ENCODE data around the gene UBR4.

UBR4 gene

GRCh38 chr1:19196331-19196730 is 13.7 kb downstream of the UBR4 start:
- no CpG with 5 or more reads among the region's 3 CpGs for WGBS (ENCODE audit: extremely low coverage, insufficient coverage, low lambda C conversion rate)
- H4K8ac ChIP-seq (ENCODE audit: low read depth, low read length), result no peak overlapping the region
- no peak overlapping the region for H3K18ac ChIP-seq (ENCODE audit: low read length)
- no peak overlapping the region for H3K4me3 ChIP-seq (ENCODE audit: low read length)
- peaks cover 5% of the 10 kb centered on the region for H3K79me1 ChIP-seq (ENCODE audit: low read length)
- no peak overlapping the region for H3K4me2 ChIP-seq (ENCODE audit: low read length)
- no peak overlapping the region for H3K4ac ChIP-seq (ENCODE audit: low read depth, low read length)
- H3K79me2 ChIP-seq (ENCODE audit: control insufficient read depth, insufficient read depth, low read length), result peaks cover 11% of the 10 kb centered on the region
- no peak overlapping the region for H3K27ac ChIP-seq (ENCODE audit: low read depth, low read length)
- no peak overlapping the region for H4K5ac ChIP-seq (ENCODE audit: low read length)
- no peak for DNase-seq
- H2AK5ac ChIP-seq (ENCODE audit: low read length), result no peak overlapping the region
- peaks cover 7% of the 10 kb centered on the region for H3K36me3 ChIP-seq (ENCODE audit: control insufficient read depth, insufficient read depth, low read length)
- no peaks in the 10 kb centered on the region for H3K4me1 ChIP-seq (ENCODE audit: control insufficient read depth, low read depth, low read length)
- H3K23ac ChIP-seq (ENCODE audit: low read length), result no peak overlapping the region
- H2BK15ac ChIP-seq (replicated peaks; ENCODE audit: low read depth), result no peak overlapping the region
- no peak overlapping the region for H2BK120ac ChIP-seq (ENCODE audit: low read depth, low read length)
- H3K9ac ChIP-seq (ENCODE audit: low read length), result no peak overlapping the region
- no peak overlapping the region for H2BK5ac ChIP-seq (ENCODE audit: low read length)
- no peak overlapping the region for H3K56ac ChIP-seq (ENCODE audit: low read length)
- no peaks in the 10 kb centered on the region for H3K27me3 ChIP-seq (ENCODE audit: insufficient read depth, low read length, poor library complexity)

- H3K79me2 ChIP-seq (ENCODE audit: control insufficient read depth, insufficient read depth, low read length), result no peaks in the 10 kb centered on the region
- H3K4me1 ChIP-seq (ENCODE audit: control insufficient read depth, low read depth, low read length), result no peaks in the 10 kb centered on the region
- no peak overlapping the region for H2BK5ac ChIP-seq (ENCODE audit: low read length)
- no peak for DNase-seq
- H3K4me2 ChIP-seq (ENCODE audit: low read length), result no peak overlapping the region
- no peak overlapping the region for H3K4me3 ChIP-seq (ENCODE audit: low read length)
- H3K79me1 ChIP-seq (ENCODE audit: low read length), result peaks cover 2% of the 10 kb centered on the region
- no peak overlapping the region for H3K23ac ChIP-seq (ENCODE audit: low read length)
- H2BK120ac ChIP-seq (ENCODE audit: low read depth, low read length), result no peak overlapping the region
- no peak overlapping the region for H3K4ac ChIP-seq (ENCODE audit: low read depth, low read length)
- H3K36me3 ChIP-seq (ENCODE audit: control insufficient read depth, insufficient read depth, low read length), result peaks cover 12% of the 10 kb centered on the region
- H3K56ac ChIP-seq (ENCODE audit: low read length), result no peak overlapping the region
- no peak overlapping the region for H2AK5ac ChIP-seq (ENCODE audit: low read length)
- no peak overlapping the region for H3K9ac ChIP-seq (ENCODE audit: low read length)
- no CpG with 5 or more reads among the region's 3 CpGs for WGBS (ENCODE audit: extremely low coverage, insufficient coverage, low lambda C conversion rate)
- no peak overlapping the region for H2BK15ac ChIP-seq (replicated peaks; ENCODE audit: low read depth)
- no peak overlapping the region for H4K5ac ChIP-seq (ENCODE audit: low read length)
- H3K27ac ChIP-seq (ENCODE audit: low read depth, low read length), result no peak overlapping the region
- no peaks in the 10 kb centered on the region for H3K27me3 ChIP-seq (ENCODE audit: insufficient read depth, low read length, poor library complexity)
- H4K8ac ChIP-seq (ENCODE audit: low read depth, low read length), result no peak overlapping the region
- no peak overlapping the region for H3K18ac ChIP-seq (ENCODE audit: low read length)
These were observed 17.1 kb downstream of the UBR4 start for GRCh38 chr1:19193004-19193403.

- H3K56ac ChIP-seq (ENCODE audit: low read length), result no peak overlapping the region
These were observed 18.3 kb downstream of the UBR4 start for GRCh38 chr1:19191811-19192210.

GRCh38 chr1:19190468-19190867 is 19.6 kb downstream of the UBR4 start:
- Histone ChIP-seq H3K4ac (ENCODE audit: low read depth, low read length) (no peak overlapping the region), H3K56ac (ENCODE audit: low read length) (no peak overlapping the region), H3K23ac (ENCODE audit: low read length) (no peak overlapping the region), H2BK15ac (replicated peaks; ENCODE audit: low read depth) (no peak overlapping the region), H3K4me3 (ENCODE audit: low read length) (no peak overlapping the region), H4K8ac (ENCODE audit: low read depth, low read length) (no peak overlapping the region), H3K27me3 (ENCODE audit: insufficient read depth, low read length, poor library complexity) (no peaks in the 10 kb centered on the region), H3K36me3 (ENCODE audit: control insufficient read depth, insufficient read depth, low read length) (peaks cover 14% of the 10 kb centered on the region), H2AK5ac (ENCODE audit: low read length) (no peak overlapping the region), H3K79me2 (ENCODE audit: control insufficient read depth, insufficient read depth, low read length) (no peaks in the 10 kb centered on the region), H3K18ac (ENCODE audit: low read length) (no peak overlapping the region), H3K9ac (ENCODE audit: low read length) (no peak overlapping the region), H3K4me1 (ENCODE audit: control insufficient read depth, low read depth, low read length) (no peaks in the 10 kb centered on the region), H3K27ac (ENCODE audit: low read depth, low read length) (no peak overlapping the region), H2BK120ac (ENCODE audit: low read depth, low read length) (no peak overlapping the region), H3K79me1 (ENCODE audit: low read length) (peaks cover 2% of the 10 kb centered on the region), H3K4me2 (ENCODE audit: low read length) (no peak overlapping the region), H4K5ac (ENCODE audit: low read length) (no peak overlapping the region), H2BK5ac (ENCODE audit: low read length) (no peak overlapping the region)
- DNase-seq, result no peak
- WGBS (ENCODE audit: extremely low coverage, insufficient coverage, low lambda C conversion rate), result no CpG with 5 or more reads among the region's 4 CpGs

More at GRCh38 chr1:19191811-19192210, 18.3 kb downstream of the UBR4 start:
- H3K36me3 ChIP-seq (ENCODE audit: control insufficient read depth, insufficient read depth, low read length), result peaks cover 11% of the 10 kb centered on the region
- no peaks in the 10 kb centered on the region for H3K79me2 ChIP-seq (ENCODE audit: control insufficient read depth, insufficient read depth, low read length)
- DNase-seq, result no peak
- H2AK5ac ChIP-seq (ENCODE audit: low read length), result no peak overlapping the region
- no peak overlapping the region for H3K23ac ChIP-seq (ENCODE audit: low read length)
- no peak overlapping the region for H2BK15ac ChIP-seq (replicated peaks; ENCODE audit: low read depth)
- H3K4me3 ChIP-seq (ENCODE audit: low read length), result no peak overlapping the region
- H3K9ac ChIP-seq (ENCODE audit: low read length), result no peak overlapping the region
- H3K79me1 ChIP-seq (ENCODE audit: low read length), result peaks cover 2% of the 10 kb centered on the region
- no peak overlapping the region for H3K4me2 ChIP-seq (ENCODE audit: low read length)
- no peak overlapping the region for H4K8ac ChIP-seq (ENCODE audit: low read depth, low read length)
- H3K27me3 ChIP-seq (ENCODE audit: insufficient read depth, low read length, poor library complexity), result no peaks in the 10 kb centered on the region
- H3K18ac ChIP-seq (ENCODE audit: low read length), result no peak overlapping the region
- WGBS (ENCODE audit: extremely low coverage, insufficient coverage, low lambda C conversion rate), result no CpG with 5 or more reads among the region's 3 CpGs
- no peak overlapping the region for H2BK120ac ChIP-seq (ENCODE audit: low read depth, low read length)
- no peak overlapping the region for H2BK5ac ChIP-seq (ENCODE audit: low read length)
- H3K4ac ChIP-seq (ENCODE audit: low read depth, low read length), result no peak overlapping the region
- no peaks in the 10 kb centered on the region for H3K4me1 ChIP-seq (ENCODE audit: control insufficient read depth, low read depth, low read length)
- H4K5ac ChIP-seq (ENCODE audit: low read length), result no peak overlapping the region
- H3K27ac ChIP-seq (ENCODE audit: low read depth, low read length), result no peak overlapping the region

GRCh38 chr1:19189270-19189669 is 20.8 kb downstream of the UBR4 start:
- Histone ChIP-seq H4K5ac (ENCODE audit: low read length) (no peak overlapping the region), H3K4me1 (ENCODE audit: control insufficient read depth, low read depth, low read length) (no peaks in the 10 kb centered on the region), H3K23ac (ENCODE audit: low read length) (no peak overlapping the region), H3K9ac (ENCODE audit: low read length) (no peak overlapping the region), H3K4me2 (ENCODE audit: low read length) (no peak overlapping the region), H3K36me3 (ENCODE audit: control insufficient read depth, insufficient read depth, low read length) (peaks cover 14% of the 10 kb centered on the region), H2BK5ac (ENCODE audit: low read length) (no peak overlapping the region), H3K79me2 (ENCODE audit: control insufficient read depth, insufficient read depth, low read length) (no peaks in the 10 kb centered on the region), H2BK15ac (replicated peaks; ENCODE audit: low read depth) (no peak overlapping the region), H2BK120ac (ENCODE audit: low read depth, low read length) (no peak overlapping the region), H3K4me3 (ENCODE audit: low read length) (no peak overlapping the region), H3K27me3 (ENCODE audit: insufficient read depth, low read length, poor library complexity) (no peaks in the 10 kb centered on the region), H3K4ac (ENCODE audit: low read depth, low read length) (no peak overlapping the region), H2AK5ac (ENCODE audit: low read length) (no peak overlapping the region), H4K8ac (ENCODE audit: low read depth, low read length) (no peak overlapping the region), H3K18ac (ENCODE audit: low read length) (no peak overlapping the region), H3K79me1 (ENCODE audit: low read length) (peaks cover 2% of the 10 kb centered on the region), H3K56ac (ENCODE audit: low read length) (no peak overlapping the region), H3K27ac (ENCODE audit: low read depth, low read length) (no peak overlapping the region)
- no CpG with 5 or more reads among the region's 3 CpGs for WGBS (ENCODE audit: extremely low coverage, insufficient coverage, low lambda C conversion rate)
- DNase-seq, result no peak

GRCh38 chr1:19187852-19188251 is 22.2 kb downstream of the UBR4 start:
- Histone ChIP-seq H3K4me3 (ENCODE audit: low read length) (no peak overlapping the region), H3K56ac (ENCODE audit: low read length) (no peak overlapping the region), H3K79me2 (ENCODE audit: control insufficient read depth, insufficient read depth, low read length) (no peaks in the 10 kb centered on the region), H3K9ac (ENCODE audit: low read length) (no peak overlapping the region), H3K27ac (ENCODE audit: low read depth, low read length) (no peak overlapping the region), H3K23ac (ENCODE audit: low read length) (no peak overlapping the region), H3K36me3 (ENCODE audit: control insufficient read depth, insufficient read depth, low read length) (peaks cover 16% of the 10 kb centered on the region), H3K4me1 (ENCODE audit: control insufficient read depth, low read depth, low read length) (no peaks in the 10 kb centered on the region), H3K4me2 (ENCODE audit: low read length) (no peak overlapping the region), H2AK5ac (ENCODE audit: low read length) (no peak overlapping the region), H2BK120ac (ENCODE audit: low read depth, low read length) (no peak overlapping the region), H4K5ac (ENCODE audit: low read length) (no peak overlapping the region), H2BK5ac (ENCODE audit: low read length) (no peak overlapping the region), H3K27me3 (ENCODE audit: insufficient read depth, low read length, poor library complexity) (no peaks in the 10 kb centered on the region), H3K18ac (ENCODE audit: low read length) (no peak overlapping the region), H3K79me1 (ENCODE audit: low read length) (peaks cover 2% of the 10 kb centered on the region), H3K4ac (ENCODE audit: low read depth, low read length) (no peak overlapping the region), H2BK15ac (replicated peaks; ENCODE audit: low read depth) (no peak overlapping the region), H4K8ac (ENCODE audit: low read depth, low read length) (no peak overlapping the region)
- no peak for DNase-seq

Data from mesendoderm (in vitro differentiated cells).